Medulla oblongata (tissue), 1 donor: ENCODE results near the gene CEP20.
"Not testable (repeated sequence)": the region's sequence is repeated elsewhere in the genome, so short reads cannot be mapped to it uniquely, and the experiment has no call there.

Source experiments
- DNase-seq: peaks from one replicate; pipeline ENCODE4 v3.0.0-alpha.2; 2015; ENCODE audit errors: extremely low spot score

The CEP20 gene

DNA sequence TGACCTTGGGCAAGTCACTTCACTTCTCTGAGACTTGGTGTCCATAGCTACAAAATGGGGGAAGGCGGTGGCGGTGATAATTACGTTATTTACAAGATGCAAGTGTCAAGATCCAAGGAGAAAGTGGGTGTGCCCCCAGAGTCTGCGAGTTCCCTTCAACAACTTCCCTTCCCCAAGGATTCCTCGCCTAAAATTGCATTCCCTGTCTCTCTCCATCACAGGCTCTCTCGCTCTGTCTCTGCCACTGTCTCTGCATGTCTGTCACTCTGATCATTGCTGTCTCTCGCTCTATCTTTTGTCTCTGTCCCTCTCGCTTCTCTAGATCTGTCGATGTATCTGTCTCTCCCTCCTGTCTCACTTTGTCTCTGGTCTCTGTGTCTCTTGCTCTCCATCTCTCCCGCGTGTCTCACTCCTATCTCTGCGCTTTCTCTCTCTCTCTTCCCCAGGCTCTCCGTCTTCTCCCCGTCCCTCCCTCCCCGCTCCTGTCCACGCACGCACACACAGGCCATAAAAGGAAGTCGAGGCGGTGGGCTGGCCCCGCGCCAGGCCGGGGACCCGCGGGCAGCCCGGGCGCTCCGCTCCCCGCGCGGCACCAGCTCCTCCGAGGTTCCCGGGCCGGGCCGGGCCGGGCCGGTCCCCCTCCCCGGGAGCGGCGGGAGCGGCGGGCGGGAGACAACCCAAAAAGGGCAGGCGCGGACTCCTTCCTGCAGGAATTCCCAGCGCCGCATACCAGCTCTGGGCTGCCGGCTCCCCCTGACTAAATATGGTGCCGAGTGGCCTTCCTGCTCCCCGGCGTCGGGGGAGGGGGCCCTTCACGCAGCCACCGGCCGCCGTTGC, 30.5 kb downstream of the CEP20 start:
- no peak for DNase-seq

DNA sequence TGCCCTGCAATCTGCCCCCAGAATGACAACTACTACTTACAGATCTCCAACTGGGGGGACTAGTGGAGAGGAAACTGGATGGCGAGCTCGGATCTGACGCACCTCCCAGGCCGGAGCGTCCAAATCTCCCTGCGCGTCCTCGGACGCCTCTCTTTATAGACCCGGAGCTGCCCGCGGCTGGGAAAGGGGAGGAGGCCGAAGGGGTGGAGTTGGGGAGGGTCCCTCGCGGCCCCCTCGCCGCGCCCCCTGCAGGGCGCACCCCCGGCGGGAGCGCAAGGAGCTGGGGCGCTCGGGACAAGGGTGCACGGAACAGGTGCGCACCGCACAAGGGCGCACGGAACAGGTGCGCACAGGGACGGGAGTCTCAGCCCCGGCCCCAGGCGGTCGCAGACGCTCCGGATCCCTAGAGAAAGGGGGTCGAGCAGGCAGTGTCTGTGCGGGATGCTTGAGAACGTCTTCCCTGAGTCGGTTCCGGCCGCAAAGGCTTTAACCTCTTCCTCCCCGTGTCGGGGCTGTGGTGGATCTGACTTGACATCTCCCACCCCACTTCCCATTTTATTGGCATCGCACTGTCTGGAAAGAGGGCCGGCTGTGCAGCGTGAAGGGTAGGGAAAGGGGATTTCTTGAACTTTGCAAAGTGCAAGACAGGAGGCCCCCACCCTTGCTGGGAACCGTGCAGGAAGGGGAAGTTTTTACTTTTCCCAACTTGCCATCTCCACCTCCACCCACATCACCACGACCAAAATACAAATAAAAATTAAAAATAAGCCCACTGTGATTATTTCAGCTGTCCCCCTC, 31.3 kb downstream of the CEP20 start, which contains the start of gene MYH11:
Gene MYH11, minus strand, starts transcription at position 128 of the 798 bp plus-strand sequence. CDS start 18,776 bp downstream, outside the sequence.
- no peak for DNase-seq

GRCh38 chr16:15856182-15856581, 32.2 kb downstream of the CEP20 start:
- DNase-seq = no peak

DNA sequence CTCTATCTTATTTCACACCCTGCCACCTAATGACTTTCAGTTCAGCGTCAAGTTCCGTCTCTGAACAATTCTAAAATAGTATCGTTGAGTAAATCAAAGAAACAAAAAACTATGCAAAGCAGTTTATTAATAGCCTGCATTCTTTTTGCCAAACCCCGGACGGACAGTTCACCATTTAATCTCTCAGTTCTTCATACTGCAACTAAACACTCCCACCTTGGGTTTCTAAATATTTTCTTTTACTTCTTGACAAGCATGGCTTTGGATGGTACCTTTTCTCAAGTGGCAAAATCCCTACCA, 32.7 kb downstream of the CEP20 start:
- no peak for DNase-seq

DNA sequence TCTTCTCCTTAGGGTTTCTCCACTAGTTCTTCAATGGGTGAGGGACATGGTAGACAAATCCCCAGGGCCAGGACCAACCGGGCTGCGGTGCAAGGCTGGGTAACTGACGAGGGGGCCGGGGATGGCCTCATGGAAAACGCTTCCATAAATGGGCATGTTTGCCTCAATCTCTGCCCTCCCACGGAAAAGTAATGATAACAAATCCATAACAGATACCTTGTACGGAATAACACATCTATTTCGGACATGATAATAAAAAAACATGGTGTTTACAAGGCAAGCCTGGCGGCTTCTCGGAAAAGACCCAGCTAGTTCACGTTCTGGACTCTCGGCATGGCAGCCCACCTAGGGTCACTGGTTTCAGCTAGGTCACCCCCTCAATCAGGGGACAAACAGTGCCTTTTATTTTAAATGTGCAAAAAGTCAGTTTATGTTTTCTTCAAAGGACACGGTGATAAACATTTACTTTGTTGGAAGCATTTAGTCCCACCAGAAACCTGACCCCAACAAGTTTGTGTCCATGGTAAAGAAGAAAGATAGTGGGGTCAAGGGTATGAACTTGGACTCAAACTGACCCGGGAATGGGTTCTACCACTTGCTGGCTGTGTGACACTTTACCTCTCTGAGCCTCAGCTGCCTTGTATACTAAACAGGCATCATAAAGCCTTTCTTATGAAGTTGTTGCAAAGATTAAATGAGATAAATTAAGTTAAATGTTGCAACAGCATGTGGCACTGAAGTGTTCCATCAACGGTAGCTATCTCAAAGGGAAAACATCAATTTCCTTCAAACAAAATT, 33.3 kb downstream of the CEP20 start:
- DNase-seq = no peak

DNA sequence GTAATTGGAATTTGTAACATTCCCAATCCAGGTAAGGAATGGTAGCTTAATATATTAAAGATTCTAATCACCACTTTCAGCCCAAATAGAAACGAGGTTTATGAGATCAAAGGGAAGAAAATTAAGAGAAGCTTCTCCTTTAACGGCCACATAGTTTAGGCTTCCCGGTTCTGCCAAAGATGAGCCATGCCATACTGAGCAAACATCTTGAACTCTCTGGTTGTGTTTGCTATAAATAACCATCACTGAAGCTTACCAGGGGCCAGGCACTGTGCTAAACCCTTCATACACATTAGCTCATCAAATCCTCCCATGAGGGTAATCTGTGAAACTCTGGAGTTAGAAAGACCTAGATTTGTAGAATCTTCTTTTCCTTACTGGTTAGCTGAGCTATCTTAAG, 34.3 kb downstream of the CEP20 start:
- no peak for DNase-seq

GRCh38 chr16:15853021-15853420, 35.4 kb downstream of the CEP20 start:
- no peak for DNase-seq

GRCh38 chr16:15850555-15850954, 37.8 kb downstream of the CEP20 start:
- DNase-seq = not testable (repeated sequence)

- no peak for DNase-seq
These were observed 39.0 kb downstream of the CEP20 start for GRCh38 chr16:15849209-15849981.

DNA sequence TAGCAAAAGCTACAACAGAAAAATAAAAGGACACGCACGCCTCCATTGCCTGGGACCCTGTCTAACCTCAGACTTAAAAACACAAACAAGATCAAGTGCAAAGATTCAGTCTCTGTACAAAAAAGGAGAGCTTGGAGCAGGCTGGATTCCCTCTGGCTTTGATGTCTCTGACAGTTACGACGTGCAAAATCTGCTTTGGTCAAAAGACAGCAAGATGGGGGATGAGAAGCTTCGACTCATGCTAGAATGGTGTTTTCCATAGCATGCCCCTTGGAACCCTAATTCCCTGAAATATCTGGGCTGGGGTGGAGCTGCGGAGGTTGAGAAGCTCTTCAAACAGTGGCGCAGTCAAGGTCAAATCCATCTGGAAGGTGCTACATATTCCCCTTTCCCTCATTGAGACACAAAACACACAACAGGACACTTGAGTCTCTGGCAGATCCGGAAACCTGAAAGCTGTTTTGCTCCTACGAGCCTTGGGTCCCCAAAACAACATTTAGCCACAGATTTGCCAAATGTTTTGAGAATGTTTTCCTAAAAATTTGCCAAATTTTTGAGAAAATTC, 40.7 kb downstream of the CEP20 start:
- no peak for DNase-seq

GRCh38 chr16:15846510-15846909, 41.9 kb downstream of the CEP20 start:
- no peak for DNase-seq

DNA sequence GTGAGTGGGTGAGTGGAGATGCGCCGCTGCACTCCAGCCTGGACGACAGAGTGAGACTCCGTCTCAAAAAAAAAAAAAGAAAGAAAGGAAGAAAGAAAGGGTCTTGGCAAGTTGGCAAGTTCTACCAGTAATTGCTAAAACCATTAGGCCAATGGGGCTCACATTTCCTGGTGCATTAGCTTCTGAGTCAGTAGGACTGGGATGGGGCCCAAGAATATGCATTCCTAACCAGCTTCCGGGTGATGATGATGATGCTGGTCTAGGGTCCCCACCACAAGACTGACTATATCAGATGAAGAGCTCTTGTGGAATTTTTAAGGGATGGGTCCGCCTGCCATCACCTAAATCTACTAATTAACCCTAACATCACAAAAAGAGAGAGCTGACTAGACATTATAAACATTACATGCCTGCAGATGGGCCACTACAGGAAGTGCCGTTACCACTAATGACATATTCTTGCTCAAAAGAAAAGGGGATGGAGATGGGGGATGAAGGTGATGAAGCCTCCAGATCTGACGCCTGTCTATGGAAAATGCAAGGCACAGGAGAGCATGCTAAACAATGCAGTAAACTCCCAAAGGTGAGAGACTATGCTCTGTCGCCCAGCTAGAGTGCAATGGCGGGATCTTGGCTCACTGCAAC, 44.6 kb downstream of the CEP20 start:
- no peak for DNase-seq

DNA sequence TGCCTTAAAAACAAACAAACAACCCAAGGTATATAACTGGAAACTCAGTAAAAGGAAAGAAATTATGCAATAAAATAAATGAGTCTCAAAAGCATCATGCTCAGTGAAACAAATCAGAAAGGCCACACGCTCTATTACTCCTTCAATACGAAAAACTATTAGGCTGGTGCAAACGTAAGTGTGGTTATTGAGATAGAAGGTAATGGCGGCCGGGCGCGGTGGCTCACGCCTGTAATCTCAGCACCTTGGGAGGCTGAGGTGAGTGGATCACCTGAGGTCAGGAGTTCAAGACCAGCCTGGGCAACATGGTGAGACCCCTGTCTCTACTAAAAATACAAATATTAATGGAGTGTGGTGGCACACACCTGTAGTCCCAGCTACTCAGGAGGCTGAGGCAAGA, 49.2 kb downstream of the CEP20 start:
- not testable (repeated sequence) for DNase-seq

DNA sequence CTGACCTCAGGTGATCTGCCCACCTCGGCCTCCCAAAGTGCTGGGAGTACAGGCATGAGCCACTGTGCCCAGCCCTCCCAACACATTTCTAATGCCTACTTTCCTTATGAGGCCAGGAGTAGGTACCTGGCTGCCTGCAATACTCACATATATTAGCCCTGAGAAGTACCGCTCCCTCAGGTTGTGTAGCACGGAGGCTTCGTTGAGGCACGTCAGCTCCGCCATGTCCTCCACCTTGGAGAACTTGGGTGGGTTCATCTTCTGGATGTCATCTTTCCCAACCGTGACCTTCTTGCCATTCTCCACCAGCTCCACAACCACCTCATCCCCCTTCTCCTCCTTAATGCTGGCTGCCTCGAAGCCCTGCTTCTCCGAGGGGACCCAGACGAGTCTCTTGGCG, 50.6 kb downstream of the CEP20 start:
- no peak for DNase-seq

DNA sequence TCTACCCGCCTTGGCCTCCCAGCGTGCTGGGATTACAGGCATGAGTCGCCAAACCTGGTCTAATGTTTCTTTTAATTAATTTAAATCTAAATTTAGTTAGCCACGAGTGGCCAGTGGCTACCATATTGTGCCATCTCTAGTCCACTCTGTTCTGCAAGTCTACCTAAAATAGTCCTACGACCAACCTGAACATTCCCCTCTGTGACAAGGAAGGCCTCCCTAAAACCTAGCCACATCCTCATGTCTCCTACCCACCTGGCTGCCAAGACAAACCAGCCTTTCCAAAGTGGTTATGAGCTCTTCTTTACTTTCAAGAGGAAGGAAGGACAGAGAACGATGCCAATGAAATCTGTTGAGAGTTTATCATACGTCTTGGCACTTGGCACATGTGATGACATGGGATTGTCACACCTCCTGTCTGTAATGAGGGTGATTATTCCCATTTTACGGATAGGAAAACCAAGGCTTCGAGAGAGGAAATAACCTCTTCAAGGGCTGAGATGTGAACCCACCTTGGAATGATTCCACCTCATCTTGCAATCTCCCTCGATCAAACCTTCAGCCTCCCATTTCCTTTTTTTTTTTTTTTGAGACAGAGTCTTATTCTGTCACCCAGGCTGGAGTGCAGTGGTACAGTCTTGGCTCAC, 51.3 kb downstream of the CEP20 start:
- DNase-seq = no peak

- DNase-seq = no peak
These were observed 52.3 kb downstream of the CEP20 start for GRCh38 chr16:15836074-15836473.

DNA sequence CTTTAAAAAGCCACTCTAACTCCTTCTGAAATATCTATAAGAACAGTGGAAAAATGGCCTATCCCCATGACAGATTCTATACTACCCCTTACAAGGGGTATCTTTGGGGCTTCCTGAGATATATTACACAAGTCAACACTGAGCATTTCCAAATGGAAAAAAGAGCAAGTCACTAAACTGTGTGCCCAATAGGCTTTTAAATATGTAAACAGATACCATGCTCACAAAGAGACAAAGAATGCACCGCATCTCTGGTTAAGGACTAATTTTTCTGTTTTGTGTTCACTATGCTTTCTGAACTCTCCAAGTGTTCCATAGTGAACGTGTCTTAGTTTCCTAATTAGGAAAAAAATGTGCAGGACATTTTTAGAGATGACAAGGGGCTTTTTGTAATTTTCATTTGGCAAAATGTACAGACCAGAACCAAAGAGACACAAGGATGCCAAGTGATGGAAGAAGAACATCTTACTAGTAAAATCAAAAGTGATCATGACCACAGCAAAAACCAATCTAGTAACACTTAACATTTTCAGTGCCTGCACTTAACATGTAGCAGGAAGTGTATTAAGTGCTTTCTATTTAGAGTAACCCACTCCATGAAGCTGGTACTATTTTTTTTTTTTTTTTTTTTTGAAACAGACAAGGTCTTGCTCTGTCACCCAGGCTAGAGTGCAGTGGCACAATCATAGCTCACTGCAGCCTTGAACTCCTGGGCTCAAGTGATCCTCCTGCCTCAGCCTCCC, 53.1 kb downstream of the CEP20 start:
- DNase-seq = no peak

GRCh38 chr16:15834502-15834901, 53.9 kb downstream of the CEP20 start:
- DNase-seq = no peak

DNA sequence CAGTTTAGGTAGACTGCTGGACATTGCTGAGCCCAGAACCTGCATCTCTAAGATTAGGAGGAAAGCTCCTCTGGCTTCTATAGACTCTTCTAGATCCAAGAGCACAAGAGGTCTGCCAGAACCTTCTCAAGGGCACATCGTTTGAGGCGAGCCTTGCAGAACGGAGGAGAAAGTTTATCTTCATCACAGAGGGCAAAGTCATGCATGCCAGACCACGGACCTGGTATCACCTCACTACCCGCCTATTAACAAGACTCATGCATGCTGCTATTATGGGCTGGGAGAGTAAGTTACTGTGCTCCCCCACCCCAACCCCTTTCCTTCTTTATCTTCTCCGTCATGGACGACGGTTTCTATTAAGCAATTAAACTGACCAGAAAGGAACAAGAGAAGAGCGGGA, 54.9 kb downstream of the CEP20 start:
- no peak for DNase-seq
